ENCODE measurements around the gene ADRM1.

ADRM1 gene

GRCh38 chr20:62297449-62298227, 5.2 kb upstream of the ADRM1 start:
- no peak for DNase-seq (ENCODE audit: low spot score)

- no peak for DNase-seq (ENCODE audit: low spot score)
Measured at GRCh38 chr20:62298577-62299249, 4.1 kb upstream of the ADRM1 start.

GRCh38 chr20:62299666-62300236, 3.0 kb upstream of the ADRM1 start:
- DNase-seq (ENCODE audit: low spot score), result peak; percentile 51

- DNase-seq (ENCODE audit: low spot score), result no peak
Measured at GRCh38 chr20:62300319-62300718, 2.5 kb upstream of the ADRM1 start.

- DNase-seq (ENCODE audit: low spot score), result no peak
Measured at GRCh38 chr20:62301111-62301668, 1.6 kb upstream of the ADRM1 start.

GRCh38 chr20:62301773-62302340, 940 bp upstream of the ADRM1 start:
- DNase-seq (ENCODE audit: low spot score), result peak; percentile 82

GRCh38 chr20:62303062-62303339, 204 bp downstream of the ADRM1 start:
- no peak for DNase-seq (ENCODE audit: low spot score)

GRCh38 chr20:62303340-62304226, 786 bp downstream of the ADRM1 start:
- DNase-seq (ENCODE audit: low spot score), result no peak

- DNase-seq (ENCODE audit: low spot score), result no peak
Measured at GRCh38 chr20:62304331-62305148, 1.7 kb downstream of the ADRM1 start.

- no peak for DNase-seq (ENCODE audit: low spot score)
Measured at GRCh38 chr20:62305149-62305764, 2.5 kb downstream of the ADRM1 start.

GRCh38 chr20:62305765-62306413, 3.1 kb downstream of the ADRM1 start:
- no peak for DNase-seq (ENCODE audit: low spot score)

- DNase-seq (ENCODE audit: low spot score), result no peak
Measured at GRCh38 chr20:62306414-62307187, 3.8 kb downstream of the ADRM1 start.

- DNase-seq (ENCODE audit: low spot score), result no peak
Measured at GRCh38 chr20:62307226-62308101, 4.7 kb downstream of the ADRM1 start.

- DNase-seq (ENCODE audit: low spot score), result no peak
Measured at GRCh38 chr20:62308102-62308822, 5.5 kb downstream of the ADRM1 start.

GRCh38 chr20:62309198-62309944, 6.6 kb downstream of the ADRM1 start:
- no peak for DNase-seq (ENCODE audit: low spot score)

- no peak for DNase-seq (ENCODE audit: low spot score)
Measured at GRCh38 chr20:62309947-62310756, 7.4 kb downstream of the ADRM1 start.
